ENCODE measurements around the gene CCDC146.

GRCh38 chr7:77235276-77235675, 112.9 kb downstream of the CCDC146 start:
- TF ChIP-seq CTCF (IDR thresholded peaks at IDR 0.05): no peak
- no peak for TF ChIP-seq POLR2A (IDR thresholded peaks at IDR 0.05)
